ENCODE results near the gene NDE1. TPM values are rescaled to one million over a fixed set of nuclear protein-coding genes. Genes with fewer than 3 reads are reported as not detected.

Gene NDE1
- total and polyA plus RNA-seq, 2 of the 8 experiments (the other 6 are each of a cell fraction or from before 2014, with no cell fraction given) = 13.3 to 41.3 TPM

GRCh38 chr16:15754821-15755534 is 104.9 kb downstream of the NDE1 start:
- no peak overlapping the region for H3K18ac ChIP-seq (ENCODE audit: extremely low read depth, low read length)
- no peaks in the 10 kb centered on the region for H3K79me2 ChIP-seq (ENCODE audit: control insufficient read depth in 1 of 2, insufficient read depth in 2 of 2, low read length in 2 of 2)
- H3K27ac ChIP-seq (ENCODE audit: low read depth, low read length) = no peak overlapping the region
- H2AK5ac ChIP-seq (ENCODE audit: low read depth, low read length) = no peak overlapping the region
- no peak overlapping the region for H4K5ac ChIP-seq (ENCODE audit: insufficient read length, low read depth, low read length)
- H3K4me3 ChIP-seq (ENCODE audit: extremely low read depth in 1 of 4, insufficient read depth in 2 of 4, low read depth in 3 of 4, low read length in 4 of 4) = no peak overlapping the region
- no peaks in the 10 kb centered on the region for H3K27me3 ChIP-seq (replicated peaks in 1 of 4; ENCODE audit: control insufficient read depth in 3 of 4, extremely low read depth in 1 of 4, insufficient read depth in 3 of 4, low read length in 3 of 4)
- no peak overlapping the region for H2AFZ ChIP-seq (ENCODE audit: low read length)
- FAIRE-seq = no peak
- POLR2A ChIA-PET (ENCODE audit: partially characterized antibody) = no interaction called here
- no peak overlapping the region for H2BK20ac ChIP-seq (ENCODE audit: low read length)
- H2BK12ac ChIP-seq (ENCODE audit: low read depth, low read length) = no peak overlapping the region
- H3K79me1 ChIP-seq (ENCODE audit: low read depth, low read length) = no peaks in the 10 kb centered on the region
- H4K8ac ChIP-seq (ENCODE audit: extremely low read depth, insufficient read depth, low read length) = no peak overlapping the region
- H2BK120ac ChIP-seq (replicated peaks; ENCODE audit: low read depth, low read length) = no peak overlapping the region
- DNase-seq (ENCODE audit: low read depth in 1 of 2, low spot score in 2 of 2) = no peak
- H2BK5ac ChIP-seq (ENCODE audit: low read depth, low read length) = no peak overlapping the region
- H3K9me3 ChIP-seq (ENCODE audit: insufficient read depth in 2 of 2, low read depth in 1 of 2, low read length in 1 of 2) = no peaks in the 10 kb centered on the region
- H3K9ac ChIP-seq (replicated peaks in 1 of 4; ENCODE audit: extremely low read depth in 1 of 4, low read depth in 3 of 4, low read length in 3 of 4) = no peak overlapping the region
- no peak overlapping the region for H3K4ac ChIP-seq (replicated peaks; ENCODE audit: insufficient read length, low read depth, low read length)
- CTCF ChIA-PET (ENCODE audit: partially characterized antibody) = interaction anchor here (0.7 to 3.9 kb wide), 17 partner anchors 9 to 365 kb away, joined by 3 to 18 read pairs (median 5); no protein-coding TSS in a partner anchor
- no peak overlapping the region for H3K14ac ChIP-seq (ENCODE audit: insufficient read length)
- no peaks in the 10 kb centered on the region for H3K36me3 ChIP-seq (ENCODE audit: control insufficient read depth in 2 of 4, insufficient read depth in 4 of 4, low read length in 3 of 4)
- no peak overlapping the region for H3K23ac ChIP-seq (ENCODE audit: insufficient read length)
- TF ChIP-seq EP300 (IDR thresholded peaks at IDR 0.05; ENCODE audit: borderline replicate concordance in 1 of 2, low read depth in 2 of 2, low read length in 2 of 2) (no peak), CHD2 (IDR thresholded peaks at IDR 0.05; ENCODE audit: low read length) (no peak), RBBP5 (IDR thresholded peaks at IDR 0.05; ENCODE audit: borderline replicate concordance, low read depth, low read length) (no peak)
- H3K4me2 ChIP-seq (ENCODE audit: insufficient read depth in 1 of 2, low read depth in 2 of 2, low read length in 2 of 2) = no peak overlapping the region
- H4K91ac ChIP-seq (replicated peaks; ENCODE audit: insufficient read length, low read length) = no peak overlapping the region
- WGBS, 2 experiments (ENCODE audit: extremely low coverage in 1 of 2, insufficient coverage in 1 of 2, insufficient read length in 1 of 2, insufficient replicate concordance in 2 of 2, low coverage in 1 of 2, low lambda C conversion rate in 2 of 2, missing lambda C conversion rate in 1 of 2) = 90% methylated on average over 8 of the region's 8 CpGs; no CpG with 5 or more reads in 1 of the 2 experiments
- H4K20me1 ChIP-seq (replicated peaks in 1 of 2; ENCODE audit: control insufficient read depth in 1 of 2, insufficient read depth in 2 of 2, low read length in 2 of 2) = no peaks in the 10 kb centered on the region
- no peaks in the 10 kb centered on the region for H3K23me2 ChIP-seq (ENCODE audit: low read depth, low read length)
- no peak overlapping the region for H3K56ac ChIP-seq (replicated peaks; ENCODE audit: insufficient read length, low read depth, low read length)
- peaks cover 0 to 2% (median 0%) of the 10 kb centered on the region in 4 experiments; a peak in 1 of 7 replicates for H3K4me1 ChIP-seq (replicated peaks in 1 of 4; ENCODE audit: control insufficient read depth in 3 of 4, insufficient read depth in 4 of 4, low read length in 3 of 4)
- no peak overlapping the region for H2BK15ac ChIP-seq (ENCODE audit: low read length)

Data from H1 (cell line).